NCI-H1417 (cell line): ENCODE data around the gene CLK2.
A peak's percentile ranks its signal among the peaks of the same experiment; 100 is the strongest.
"Not testable (repeated sequence)": the region's sequence is repeated elsewhere in the genome, so short reads cannot be mapped to it uniquely, and the experiment has no call there.

Source experiments
- DNase-seq, 3 experiments: peaks; one replicate each; lab custom pipeline; 2025; lab: John Stamatoyannopoulos, UW

The CLK2 gene

GRCh38 chr1:155242805-155243358, 30.4 kb downstream of the CLK2 start:
- DNase-seq = peak in 1 of 3 experiments; percentile 50

GRCh38 chr1:155241841-155242264, 31.5 kb downstream of the CLK2 start:
- DNase-seq = no peak

GRCh38 chr1:155241069-155241679, 32.1 kb downstream of the CLK2 start:
- peak; percentile 64 to 97 (median 84) for DNase-seq

DNA sequence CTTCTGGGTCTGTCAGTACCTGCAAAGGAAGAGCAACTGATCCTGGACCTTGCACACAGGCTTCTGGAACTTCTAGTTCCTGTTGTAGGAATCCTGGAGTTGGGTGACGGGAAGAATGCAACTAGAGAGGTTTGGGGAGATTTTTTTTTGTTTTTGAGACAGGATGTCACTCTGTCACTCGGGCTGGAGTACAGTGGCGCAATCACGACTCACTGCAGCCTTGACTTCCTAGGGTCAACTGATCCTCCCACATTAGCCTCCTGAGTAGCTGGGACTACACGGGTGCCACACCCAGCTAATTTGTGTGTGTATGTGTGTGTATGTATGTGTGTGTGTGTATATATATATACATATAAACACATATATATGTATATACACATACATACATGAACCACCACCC, 36.9 kb downstream of the CLK2 start:
- no peak for DNase-seq

- DNase-seq = not testable (repeated sequence)
These were observed 37.9 kb downstream of the CLK2 start for GRCh38 chr1:155235375-155235774.

DNA sequence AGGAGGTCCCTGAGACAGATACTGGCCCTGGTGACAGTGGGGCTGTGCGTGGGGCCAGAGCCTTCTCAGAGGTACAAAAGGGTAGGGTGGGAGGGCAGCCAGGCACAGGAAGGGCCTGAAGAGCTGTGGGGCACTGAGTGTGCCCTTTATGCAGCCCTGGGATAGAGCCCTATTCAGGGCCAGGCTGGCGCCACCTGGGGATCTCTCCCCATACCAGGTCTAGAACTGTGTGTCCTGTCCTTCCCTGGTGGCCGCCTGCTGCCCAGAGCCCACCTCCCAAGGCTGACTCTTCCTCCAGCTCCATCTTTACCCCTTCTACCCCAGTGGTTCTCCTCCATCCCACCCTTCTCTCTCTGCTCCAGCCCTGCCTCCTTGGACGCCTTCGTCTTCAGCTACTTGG, 39.8 kb downstream of the CLK2 start:
- not testable (repeated sequence) for DNase-seq

DNA sequence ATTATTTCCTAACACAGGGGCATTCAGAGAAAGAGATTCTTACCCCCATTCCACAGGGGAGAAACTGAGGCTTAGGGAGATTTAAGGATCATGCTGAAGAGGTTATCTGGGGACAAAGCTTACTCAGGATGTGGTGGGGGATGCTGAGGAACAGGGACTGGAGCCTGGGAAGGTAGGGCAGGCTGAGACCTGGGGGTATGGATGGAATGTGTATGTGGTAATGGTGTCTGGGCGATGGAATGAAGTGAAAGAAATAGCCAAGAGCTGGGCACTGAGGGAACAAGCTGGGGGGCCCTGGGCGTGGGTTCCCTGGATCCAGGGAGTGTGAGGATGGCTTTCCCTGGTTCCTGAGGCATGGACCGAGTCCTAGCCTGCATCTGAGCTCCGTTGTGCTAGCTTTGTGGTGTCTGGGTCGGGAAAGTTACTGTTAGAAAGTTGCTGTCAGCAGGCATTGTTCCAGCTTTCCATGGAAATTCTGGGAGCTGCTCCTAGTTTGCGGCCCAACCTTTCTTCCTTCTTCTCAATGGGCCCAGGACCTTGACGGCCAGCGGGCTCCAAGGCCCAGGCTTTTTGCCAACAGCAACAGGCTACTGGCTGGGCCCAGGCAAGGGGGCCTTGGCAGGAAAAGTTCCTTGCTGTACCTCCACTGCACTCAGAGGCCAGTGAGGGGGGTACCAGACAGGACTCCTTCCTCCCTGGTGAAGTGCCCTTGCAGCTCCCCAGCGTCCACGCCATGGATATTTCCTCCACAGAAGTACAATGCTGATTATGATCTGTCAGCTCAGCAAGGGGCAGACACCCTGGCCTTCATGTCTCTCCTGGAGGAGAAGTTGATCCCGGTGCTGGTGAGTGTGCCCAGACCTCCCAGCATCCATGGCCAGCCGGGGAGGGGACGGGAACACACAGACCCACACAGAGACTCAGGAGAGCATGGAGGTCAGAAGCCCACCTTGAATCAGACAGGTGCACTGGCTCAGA, 41.0 kb downstream of the CLK2 start:
- not testable (repeated sequence) for DNase-seq

DNA sequence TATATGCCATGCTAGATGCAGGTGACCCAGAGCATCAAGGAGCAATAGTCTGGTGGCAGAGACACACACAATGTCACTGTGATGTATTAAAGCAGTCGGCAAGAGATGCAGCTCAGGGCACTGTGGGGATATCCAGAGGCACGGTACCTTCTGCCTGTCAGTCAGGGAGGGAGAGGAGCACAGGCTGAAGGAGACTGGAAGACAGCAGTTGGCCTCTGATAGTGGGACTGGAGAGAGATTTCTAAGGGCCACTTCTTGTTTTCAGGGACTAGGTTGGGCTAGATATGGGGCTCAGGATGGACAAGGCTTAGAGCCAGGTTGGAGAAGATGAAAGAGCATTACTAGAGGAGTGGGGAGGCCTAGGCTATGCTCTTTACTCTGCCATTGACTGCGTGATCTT, 42.0 kb downstream of the CLK2 start:
- not testable (repeated sequence) for DNase-seq

DNA sequence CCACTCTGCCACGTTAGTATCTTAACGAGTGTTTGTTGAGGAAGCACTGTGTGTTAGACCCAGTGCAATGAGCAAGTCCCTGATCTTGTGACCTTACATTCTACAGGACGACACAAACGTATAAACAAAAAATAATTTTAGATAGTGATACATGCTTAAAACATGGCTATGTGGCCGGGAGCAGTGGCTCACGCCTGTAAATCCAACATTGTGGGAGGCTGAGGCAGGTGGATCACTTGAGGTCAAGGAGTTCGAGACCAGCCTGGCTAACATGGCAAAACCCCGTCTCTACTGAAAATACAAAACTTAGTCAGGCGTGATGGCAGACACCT, 45.2 kb downstream of the CLK2 start:
- no peak for DNase-seq

- peak; percentile 99 to 100 (median 100) for DNase-seq
These were observed 45.8 kb downstream of the CLK2 start for GRCh38 chr1:155227261-155228095.

DNA sequence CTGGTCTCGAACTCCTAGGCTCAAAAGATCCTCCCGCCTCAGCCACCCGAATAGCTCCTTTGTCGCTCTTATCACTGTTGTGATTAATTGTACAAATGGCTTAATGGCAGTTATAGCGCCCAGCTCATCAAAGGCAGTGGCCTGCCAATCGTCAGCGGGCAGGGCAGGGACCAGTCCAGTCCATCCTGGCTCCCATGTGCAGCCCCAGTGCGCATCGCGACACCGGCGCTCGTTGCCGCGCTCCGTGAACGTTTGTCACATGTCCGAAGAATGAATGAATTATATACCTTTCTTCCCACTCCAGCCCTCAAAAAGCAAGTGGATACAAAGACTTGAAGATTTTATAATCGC, 46.4 kb downstream of the CLK2 start:
- DNase-seq = peak; percentile 86 to 93 (median 91)

DNA sequence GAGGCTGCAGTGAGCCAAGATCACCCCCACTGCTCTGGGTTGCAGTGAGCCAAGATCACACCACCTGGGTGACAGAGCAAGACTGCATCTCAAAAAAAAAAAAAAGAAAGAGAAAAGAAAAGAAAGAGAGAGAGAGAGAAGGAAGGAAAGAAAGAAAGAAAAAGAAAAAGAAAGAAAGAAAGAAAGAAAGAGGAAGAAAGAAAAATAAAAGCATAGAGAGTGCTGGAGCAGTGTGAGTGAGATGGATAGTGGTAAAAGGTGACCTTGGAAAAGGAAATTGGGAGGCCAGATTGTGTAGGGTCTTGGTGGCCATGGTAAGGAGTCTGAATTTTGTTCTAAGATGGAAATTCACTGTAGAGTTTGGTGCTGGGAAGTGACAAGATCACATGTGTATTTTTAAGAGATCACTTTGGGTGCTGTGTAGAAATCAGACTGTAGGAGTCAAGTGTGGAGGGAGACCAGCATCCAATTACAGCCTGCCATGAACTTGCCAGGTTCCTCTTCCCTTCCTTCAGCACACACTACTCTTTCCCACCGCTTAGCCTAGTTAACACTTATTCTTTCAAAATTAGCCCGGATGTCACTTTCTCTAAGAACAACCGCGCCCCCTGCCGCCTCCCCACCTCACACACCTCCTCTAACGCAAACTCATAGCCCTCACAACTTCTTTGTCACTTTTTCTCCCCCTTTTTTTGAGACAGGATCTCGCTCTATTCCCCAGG, 47.0 kb downstream of the CLK2 start:
- DNase-seq = peak; percentile 84 to 93 (median 86)

DNA sequence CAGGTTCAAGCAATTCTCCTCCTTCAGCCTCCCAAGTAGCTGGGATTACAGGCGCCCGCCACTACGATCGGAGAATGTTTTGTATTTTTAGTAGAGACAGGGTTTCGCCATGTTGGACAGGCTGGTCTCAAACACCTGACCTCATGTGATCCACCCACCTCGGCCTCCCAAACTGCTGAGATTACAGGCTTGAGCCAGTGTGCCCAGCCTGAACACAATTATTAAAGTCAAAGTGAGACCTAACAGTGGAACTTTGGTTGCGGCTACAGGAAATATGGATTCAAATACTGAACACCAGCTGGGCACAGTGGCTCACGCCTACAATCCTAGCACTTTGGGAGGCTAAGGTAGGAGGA, 47.9 kb downstream of the CLK2 start:
- not testable (repeated sequence) for DNase-seq

GRCh38 chr1:155223047-155223446, 50.3 kb downstream of the CLK2 start:
- no peak for DNase-seq

DNA sequence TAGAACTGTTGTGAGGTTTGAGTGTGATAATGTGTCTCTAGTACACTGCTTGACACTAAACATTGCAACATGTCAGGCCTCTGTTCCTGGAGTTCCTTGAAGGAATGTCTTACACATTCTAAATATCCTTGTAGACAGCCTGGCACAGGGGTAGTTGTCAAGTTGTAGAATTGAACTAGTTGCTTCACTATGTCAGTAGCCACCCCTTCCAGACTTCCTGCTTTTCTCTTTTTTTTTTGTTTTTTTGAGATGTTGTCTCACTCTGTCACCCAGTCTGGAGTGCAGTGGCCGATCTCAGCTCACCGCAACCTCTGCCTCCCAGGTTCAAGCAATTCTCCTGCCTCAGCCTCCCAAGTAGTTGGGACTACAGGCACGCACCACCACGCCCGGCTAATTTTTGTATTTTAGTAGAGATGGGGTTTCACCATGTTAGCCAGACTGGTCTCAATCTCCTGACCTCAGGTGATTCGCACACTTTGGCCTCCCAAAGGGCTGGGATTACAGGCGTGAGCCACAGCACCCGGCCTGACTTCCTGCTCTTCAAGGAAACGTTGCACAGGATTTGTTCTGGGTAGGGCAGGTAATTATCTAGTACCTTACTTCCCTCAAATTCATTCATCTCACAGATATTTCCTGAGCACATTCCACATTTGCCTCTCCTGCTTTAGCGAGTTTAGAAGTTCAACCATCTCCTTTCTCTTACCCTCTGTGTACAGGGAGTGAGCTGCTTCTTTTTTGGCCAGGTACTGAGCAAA, 52.9 kb downstream of the CLK2 start:
- not testable (repeated sequence) for DNase-seq

DNA sequence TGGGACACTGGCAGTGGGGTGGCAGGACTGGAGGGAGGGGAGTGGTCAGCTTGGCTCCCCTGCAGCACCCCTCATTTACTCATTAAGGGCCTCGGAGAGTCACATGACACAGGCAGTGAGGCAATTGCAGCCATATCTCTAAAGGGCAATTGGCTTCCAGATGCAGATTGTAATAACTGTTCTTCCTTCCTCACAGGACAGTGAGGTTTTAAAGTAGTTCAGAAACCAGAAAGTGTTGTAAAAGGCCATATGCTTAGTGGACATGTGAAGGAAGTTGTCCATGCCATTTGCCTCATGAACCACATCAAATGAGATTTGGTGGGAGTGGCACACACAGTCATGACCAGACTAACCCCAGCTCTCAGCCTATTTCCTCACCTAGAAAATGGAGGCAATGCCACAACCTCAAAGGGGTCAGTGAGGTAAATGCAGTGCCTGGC, 53.7 kb downstream of the CLK2 start:
- peak in 2 of 3 experiments; percentile 24 to 87 for DNase-seq

GRCh38 chr1:155218854-155219591, 54.3 kb downstream of the CLK2 start:
- peak; percentile 27 to 99 (median 56) for DNase-seq

GRCh38 chr1:155214702-155215101, 58.6 kb downstream of the CLK2 start:
- not testable (repeated sequence) for DNase-seq
